HG03097 (cell line): Measurements from ENCODE around the gene SLC25A39.
"Not testable (repeated sequence)": the region's sequence is repeated elsewhere in the genome, so short reads cannot be mapped to it uniquely, and the experiment has no call there.

ENCODE experiments used
- ATAC-seq: cut with Tn5 transposase; IDR thresholded peaks from one replicate; pipeline ENCODE4 v1.9.1; 2021; ENCODE audit not compliant: unreplicated experiment, low FRiP score

Gene SLC25A39

DNA sequence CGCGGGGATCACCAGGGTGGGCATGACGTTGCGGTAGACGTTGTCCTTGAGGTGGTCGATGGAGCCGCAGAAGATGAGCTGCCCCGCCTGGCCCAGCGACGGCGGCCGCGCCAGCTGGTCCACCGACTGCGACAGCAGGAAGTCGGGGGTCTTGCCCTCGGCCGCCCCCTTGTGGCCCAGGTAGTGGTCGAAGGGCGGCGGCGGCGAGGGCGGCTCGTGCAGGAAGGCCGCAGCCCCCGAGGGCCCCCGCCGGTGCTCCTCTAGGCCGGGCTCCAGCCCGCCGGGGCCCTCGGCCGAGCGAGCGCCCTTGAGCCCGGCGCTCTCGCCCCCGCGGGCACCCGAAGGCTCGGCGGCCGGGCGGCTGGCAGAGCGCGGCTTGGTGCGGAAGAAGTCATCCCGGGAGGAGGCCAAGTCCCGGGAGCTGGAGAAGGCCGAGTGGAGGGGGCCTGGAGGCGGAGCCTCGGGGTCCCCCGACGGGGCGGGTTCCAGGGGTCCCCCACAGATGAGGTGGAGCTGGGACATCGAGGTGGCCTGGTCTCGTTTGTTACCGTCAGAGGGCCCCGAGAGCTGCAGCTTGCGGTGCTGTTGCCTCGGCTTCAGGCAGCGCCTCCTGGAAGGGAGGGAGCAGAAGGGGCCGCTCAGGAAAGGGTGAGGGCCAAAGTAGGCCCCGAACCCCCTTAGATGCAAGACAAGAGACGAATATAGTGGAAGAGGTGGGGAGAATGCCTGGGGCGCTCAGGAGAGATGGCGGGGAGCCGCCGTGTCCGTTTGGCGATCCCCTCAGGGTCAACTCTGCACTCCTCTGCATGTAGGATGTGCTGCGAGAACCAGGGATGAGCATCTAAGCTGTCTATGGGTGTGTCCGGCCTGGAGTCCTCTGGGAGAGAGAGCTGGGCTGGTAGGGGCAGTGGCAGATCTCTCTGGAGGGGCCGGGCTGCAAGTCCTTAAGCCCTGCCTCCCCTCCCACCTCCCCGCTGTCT lies 30.2 kb upstream of the SLC25A39 start:
- ATAC-seq, result no peak

DNA sequence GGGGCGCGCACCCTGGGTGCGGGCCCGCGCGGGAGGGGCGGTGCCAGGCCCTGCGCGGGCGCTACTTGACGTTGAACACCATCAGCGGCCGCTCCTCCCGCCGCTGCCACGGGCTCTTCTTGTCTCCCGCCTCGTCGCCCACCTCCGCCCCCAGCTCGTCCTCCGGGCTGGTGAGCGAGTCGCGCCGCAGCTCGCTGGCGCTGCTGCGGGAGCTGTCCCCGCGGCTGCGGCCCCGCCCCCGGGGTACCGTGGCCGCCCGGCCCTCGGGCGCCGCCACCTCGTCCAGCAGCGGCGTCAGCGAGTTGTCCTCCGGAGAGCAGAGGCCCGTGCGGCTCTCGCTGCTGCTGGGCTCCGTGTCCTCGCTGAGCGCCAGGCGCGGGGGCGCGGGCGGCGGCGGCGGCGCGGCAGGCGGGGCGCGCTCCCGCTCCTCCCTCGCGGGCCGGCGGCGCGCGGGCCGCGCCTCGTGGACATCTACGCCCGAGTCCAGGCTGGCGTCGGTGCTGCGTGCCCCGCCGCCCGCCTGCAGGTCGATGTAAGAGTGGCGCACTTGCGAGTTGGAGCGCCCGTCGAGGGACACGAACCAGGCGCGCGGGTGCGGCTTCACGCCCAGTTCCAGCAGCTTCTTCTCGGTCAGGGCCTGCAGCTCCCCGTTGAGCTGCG lies 29.2 kb upstream of the SLC25A39 start:
- ATAC-seq, result no peak

DNA sequence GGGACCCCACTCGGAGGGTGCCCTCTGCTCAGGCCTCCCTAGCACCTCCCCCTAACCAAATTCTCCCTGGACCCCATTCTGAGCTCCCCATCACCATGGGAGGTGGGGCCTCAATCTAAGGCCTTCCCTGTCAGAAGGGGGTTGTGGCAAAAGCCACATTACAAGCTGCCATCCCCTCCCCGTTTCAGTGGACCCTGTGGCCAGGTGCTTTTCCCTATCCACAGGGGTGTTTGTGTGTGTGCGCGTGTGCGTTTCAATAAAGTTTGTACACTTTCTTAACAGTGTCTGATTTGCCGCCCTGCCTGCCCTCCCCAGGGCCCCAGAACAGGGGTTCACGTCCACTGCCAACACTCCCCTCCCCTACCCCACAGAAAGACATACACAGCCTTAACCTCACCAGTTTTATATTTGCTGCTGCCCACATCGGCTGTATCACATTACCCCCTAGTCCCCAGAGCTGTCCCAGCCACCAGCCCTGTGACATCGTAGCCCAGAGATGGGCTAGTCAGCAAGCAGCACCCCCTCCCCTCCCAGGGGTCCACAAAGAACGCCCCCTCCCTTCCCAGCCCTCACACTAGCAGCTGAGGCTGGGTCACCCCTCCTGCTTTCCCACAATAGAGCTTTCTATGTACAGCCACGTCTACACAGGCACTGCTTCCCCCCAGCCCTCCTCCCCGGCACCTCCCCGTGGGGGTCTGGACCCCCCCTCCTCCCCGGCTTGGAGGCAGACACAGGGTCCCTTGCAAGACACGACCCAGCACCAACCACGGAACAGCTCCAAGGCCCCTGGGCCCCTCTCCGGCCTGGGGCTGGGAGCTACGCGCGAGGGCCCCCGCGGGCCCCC lies 28.4 kb upstream of the SLC25A39 start:
- ATAC-seq, result no peak

DNA sequence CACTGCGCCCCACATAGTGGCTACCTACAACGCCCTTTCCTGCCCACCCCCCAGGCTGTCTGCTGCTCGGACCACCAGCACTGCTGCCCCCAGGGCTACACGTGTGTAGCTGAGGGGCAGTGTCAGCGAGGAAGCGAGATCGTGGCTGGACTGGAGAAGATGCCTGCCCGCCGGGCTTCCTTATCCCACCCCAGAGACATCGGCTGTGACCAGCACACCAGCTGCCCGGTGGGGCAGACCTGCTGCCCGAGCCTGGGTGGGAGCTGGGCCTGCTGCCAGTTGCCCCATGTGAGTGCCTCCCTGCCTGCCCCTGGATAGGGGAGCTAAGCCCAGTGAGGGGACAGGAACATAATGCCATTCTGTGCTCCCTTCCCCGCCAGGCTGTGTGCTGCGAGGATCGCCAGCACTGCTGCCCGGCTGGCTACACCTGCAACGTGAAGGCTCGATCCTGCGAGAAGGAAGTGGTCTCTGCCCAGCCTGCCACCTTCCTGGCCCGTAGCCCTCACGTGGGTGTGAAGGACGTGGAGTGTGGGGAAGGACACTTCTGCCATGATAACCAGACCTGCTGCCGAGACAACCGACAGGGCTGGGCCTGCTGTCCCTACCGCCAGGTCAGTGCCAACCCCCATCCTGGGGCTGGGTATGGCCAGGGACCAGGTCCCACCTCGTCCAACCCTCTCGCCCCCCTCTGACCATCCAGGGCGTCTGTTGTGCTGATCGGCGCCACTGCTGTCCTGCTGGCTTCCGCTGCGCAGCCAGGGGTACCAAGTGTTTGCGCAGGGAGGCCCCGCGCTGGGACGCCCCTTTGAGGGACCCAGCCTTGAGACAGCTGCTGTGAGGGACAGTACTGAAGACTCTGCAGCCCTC lies 27.6 kb upstream of the SLC25A39 start:
- ATAC-seq, result no peak

DNA sequence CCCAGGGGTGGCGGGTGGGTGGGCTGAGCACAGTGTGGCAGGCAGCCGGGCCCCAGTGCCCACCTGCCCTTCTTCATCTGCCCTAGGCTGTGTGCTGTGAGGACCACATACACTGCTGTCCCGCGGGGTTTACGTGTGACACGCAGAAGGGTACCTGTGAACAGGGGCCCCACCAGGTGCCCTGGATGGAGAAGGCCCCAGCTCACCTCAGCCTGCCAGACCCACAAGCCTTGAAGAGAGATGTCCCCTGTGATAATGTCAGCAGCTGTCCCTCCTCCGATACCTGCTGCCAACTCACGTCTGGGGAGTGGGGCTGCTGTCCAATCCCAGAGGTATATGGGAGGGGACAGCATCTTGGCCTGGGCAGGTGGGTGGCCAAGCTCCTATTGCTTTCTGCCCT lies 26.8 kb upstream of the SLC25A39 start:
- no peak for ATAC-seq

DNA sequence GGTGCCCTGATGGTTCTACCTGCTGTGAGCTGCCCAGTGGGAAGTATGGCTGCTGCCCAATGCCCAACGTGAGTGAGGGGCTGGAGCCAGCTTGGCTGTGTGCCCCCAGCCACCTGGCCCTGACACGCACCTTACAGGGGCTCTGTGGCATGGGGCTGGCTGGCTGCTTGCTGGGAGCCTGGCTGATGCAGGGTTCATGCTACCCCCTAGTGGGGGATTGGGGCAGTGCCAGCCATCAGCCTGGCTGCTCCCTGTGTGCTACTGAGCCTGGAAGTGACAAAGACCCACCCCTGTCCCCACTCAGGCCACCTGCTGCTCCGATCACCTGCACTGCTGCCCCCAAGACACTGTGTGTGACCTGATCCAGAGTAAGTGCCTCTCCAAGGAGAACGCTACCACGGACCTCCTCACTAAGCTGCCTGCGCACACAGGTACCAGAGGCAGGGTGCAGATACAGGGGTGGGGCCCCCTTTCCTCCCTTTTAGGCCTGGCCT lies 26.2 kb upstream of the SLC25A39 start:
- no peak for ATAC-seq

DNA sequence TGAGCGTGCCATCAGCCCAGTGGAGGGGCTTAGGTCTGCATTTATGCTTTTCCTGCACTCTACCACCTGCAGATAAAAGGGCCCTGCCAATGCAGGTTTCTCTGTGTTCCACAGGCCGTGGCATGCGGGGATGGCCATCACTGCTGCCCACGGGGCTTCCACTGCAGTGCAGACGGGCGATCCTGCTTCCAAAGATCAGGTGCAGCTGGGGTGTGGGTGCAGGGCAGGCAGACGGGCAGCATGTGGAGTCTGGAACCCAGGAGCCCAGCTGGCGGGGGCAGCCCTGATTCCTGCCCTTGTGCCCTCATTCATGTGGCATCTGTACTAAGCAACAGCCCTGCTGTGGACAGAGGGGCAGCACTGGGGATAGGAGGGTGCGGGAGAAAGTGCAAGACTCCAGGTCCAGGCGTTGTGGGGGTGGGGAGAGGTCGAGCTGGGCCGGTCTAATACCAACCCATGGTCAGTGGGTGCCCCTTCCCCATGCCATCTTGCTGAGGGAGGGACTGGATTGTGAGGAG lies 25.0 kb upstream of the SLC25A39 start:
- ATAC-seq, result no peak

DNA sequence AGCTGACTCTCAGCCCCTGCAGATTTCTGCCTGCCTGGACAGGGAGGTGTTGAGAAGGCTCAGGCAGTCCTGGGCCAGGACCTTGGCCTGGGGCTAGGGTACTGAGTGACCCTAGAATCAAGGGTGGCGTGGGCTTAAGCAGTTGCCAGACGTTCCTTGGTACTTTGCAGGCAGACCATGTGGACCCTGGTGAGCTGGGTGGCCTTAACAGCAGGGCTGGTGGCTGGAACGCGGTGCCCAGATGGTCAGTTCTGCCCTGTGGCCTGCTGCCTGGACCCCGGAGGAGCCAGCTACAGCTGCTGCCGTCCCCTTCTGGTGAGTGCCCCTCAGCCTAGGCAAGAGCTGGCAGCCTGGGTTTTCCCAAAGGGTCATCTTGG lies 24.4 kb upstream of the SLC25A39 start:
- no peak for ATAC-seq

DNA sequence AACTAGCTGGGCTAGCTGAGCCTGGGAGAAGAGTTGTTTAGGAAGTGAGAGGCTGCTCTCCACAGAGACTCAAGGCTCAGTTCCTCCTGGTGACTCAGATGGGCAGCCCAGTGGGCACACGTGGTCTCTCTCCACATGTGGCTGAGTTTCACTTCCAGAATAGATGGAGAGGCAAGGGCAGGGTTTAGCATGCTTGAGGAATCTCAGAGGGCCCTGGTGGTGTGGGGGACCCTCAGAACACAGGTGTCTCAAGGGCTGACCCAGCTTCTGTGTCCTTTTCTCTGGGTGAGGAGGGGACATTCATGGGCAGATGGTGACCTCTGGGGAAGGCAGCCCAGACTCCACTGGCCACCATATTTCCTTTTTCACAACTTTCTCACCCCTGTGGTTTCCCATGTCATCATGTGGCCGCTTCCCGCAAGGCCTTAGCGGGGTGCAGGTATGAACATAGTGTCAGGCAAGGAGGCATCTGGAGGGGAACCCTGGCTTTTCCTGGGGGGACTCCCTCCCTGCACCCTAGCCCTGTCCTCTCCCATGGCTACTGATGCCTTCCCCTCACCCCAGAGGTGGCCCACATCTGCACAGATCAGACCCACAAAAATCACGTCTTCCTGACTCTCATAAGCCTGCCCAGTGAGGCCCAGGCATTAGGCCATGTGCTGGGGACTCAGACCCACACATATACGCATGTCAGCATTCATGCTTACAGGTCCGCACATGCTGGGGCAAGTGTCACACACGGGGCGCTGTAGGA lies 23.8 kb upstream of the SLC25A39 start:
- peak; percentile 39 for ATAC-seq

DNA sequence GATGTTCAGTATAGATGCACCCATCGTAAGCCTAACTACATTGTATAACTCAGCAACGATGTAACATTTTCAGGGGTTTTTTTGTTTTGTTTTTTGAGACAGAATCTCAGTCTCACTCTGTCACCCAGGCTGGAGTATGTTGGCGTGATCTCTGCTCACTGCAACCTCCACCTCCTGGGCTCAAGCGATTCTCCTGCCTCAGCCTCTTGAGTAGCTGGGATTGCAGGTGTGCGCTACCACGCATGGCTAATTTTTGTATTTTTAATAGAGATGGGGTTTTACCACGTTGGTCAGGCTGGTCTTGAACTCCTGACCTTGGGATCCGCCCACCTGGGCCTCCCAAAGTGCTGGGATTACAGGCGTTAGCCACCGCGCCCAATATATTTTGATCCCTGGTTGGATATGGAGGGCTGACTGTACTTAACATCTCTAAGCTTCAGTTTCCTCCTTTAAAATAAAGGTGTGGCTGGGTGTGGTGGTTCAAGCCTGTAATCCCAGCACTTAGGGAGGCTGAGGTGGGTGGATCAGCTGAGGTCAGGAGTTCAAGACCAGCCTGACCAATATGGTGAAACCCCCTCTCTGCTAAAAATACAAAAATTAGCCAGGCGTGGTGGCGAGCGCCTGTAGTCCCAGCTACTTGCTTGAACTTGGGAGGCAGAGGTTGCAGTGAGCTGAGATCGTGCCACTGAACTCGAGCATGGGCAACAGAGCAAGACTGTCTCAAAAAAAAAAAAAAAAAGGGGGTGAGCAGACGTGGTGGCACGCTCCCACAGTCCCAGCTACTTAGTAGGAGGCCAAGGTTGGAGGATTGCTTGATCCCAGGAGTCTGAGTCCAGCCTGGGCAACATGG lies 22.8 kb upstream of the SLC25A39 start:
- not testable (repeated sequence) for ATAC-seq

DNA sequence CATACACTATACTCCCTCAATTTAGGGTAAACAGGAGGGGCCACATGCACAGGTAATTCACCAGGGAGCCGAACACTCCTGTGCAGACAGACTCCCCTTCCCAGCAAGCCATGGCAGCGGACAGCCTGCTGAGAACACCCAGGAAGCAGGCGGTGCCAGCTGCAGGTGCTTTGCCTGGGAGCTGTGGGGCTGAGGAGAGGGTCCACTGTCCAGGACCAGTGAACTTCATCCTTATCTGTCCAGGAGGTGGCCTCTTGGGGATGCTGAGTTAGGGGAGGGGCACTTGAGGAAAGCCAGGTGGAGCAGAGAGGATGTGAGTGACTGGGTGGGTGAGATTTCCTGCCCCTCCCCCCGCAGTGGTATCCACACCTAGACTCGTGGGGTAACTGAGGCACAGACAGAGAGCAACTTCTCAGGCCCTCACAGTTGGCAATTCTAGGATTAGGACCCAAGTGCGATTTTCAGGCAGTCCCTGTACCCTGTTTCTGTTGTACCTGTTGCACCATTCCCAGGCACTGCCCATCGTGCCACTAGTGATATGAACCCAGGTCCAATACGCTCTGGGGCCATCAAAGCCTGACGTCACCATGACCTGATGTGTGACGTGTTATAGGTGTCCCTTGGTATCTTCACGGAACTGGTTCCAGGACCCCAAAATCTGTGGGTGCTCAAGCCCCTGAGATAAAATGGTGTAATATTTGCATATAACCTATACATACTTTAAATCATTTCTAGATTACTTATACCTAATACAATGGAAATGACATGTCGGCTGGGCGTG lies 21.6 kb upstream of the SLC25A39 start:
- ATAC-seq, result no peak

DNA sequence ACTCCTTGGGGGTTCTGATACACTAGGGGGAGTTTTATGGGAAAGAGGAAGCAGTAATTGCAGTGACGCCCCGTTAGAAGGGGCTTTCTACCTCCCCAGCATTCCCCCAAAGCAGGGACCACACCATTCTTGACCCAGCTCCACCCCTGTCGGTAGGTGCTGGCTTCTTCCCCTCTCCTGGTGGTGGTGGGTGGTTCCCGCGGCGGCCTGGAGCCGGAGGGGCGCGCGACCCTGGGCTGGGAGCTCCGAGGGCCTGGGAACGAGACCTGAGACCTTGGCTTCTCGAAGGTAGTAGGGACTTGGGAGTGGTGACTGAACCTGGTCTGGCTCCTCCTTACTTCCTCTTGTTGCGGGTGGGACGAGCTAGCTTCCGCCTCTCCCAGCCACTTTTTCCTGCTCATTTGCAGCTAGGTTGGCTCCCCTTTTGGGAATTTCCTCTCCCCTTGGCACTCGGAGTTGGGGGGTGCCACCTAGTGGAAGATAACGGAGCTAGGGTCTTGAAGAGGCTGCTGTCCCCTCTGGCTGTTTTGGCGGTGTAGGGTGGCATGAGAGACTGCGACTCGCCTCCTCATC lies 20.9 kb upstream of the SLC25A39 start:
- peak; percentile 7 for ATAC-seq

DNA sequence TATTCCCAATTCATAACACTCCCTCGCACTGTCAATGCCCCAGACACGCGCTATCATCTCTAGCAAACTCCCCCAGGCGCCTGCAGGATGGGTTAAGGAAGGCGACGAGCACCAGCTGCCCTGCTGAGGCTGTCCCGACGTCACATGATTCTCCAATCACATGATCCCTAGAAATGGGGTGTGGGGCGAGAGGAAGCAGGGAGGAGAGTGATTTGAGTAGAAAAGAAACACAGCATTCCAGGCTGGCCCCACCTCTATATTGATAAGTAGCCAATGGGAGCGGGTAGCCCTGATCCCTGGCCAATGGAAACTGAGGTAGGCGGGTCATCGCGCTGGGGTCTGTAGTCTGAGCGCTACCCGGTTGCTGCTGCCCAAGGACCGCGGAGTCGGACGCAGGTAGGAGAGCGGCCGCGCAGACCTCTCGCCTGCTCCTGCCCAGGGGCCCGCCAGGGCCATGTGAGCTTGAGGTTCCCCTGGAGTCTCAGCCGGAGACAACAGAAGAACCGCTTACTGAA lies 20.4 kb upstream of the SLC25A39 start, which contains the start of gene GRN:
TSS of gene GRN (plus strand) at position 364 of the 515 bp plus-strand sequence. CDS start 3,863 bp downstream, outside the sequence.
- ATAC-seq, result peak; percentile 59

DNA sequence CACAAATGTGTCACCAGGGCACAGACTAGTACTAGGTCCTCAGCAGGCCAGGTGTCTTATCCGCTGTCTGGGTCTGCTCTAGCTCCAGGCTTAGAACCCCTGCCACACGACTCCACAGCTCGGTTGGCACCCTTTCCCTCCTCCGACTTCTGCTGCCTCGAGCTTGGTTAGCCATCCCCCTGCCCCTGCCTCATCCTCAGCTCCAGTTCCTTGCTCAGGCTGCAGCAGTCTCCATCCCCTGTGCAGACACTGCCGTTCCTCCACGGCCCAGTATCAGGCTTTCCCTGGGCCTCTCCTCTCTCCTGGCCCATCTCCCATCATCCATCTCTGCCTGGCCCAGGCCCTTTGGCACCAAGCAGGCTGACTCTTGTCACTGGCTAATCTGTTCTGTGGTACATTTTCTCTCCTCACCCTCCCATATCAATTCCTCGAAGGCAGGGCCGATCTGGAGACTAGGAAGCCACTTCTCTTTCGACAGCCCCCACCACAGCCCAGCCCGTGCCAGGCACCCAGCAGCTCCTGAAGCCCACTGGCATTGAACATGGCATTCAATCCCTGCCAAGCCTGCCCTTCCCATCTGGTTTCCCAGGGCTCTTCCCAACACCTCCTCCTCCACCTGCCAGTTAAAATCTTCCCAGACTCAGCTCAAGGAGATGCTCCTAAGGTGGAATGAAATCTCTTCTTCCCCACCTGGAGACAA lies 19.0 kb upstream of the SLC25A39 start:
- no peak for ATAC-seq

DNA sequence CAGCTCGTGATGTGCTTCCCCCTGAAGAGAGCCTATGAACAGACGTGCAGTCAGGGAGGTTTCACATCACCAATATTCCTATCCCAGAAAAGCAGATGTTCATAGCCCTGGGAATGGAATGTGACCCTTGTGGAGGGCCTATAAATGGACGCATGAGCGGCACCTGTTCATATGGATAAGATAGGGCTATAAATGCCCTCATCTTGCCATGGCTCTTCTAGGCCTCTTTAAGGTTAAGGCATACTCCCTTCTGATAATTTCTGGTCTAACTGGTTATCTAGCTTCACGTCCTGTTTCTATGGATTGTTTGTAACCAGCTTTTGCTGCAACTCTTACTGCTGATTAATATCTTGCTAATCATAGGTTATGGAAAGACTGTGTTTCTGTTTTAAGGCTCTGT lies 15.9 kb upstream of the SLC25A39 start:
- ATAC-seq, result not testable (repeated sequence)

DNA sequence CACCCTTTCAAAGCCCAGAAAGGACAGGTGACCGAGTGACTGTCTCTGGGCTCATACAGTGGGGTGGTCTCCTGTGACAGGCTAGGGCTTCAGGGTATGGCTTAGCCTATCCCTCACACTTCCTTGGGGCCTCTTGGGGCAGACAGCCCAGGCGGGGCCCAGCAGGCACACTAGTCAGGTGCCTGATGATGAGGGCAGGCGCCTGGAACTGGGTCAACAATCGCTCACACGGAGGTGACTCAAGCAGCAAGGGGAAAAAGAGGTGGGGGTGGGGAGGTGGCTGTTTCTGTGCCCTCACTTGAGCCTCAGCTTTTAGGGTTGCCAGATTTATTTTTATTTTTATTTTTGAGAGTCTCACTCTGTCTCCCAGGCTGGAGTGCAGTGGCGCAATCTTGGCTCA lies 14.1 kb upstream of the SLC25A39 start:
- ATAC-seq, result no peak
